NCI-H1105 treated with DMSO at 0.1 percent for 48 hours (cell line): ENCODE measurements around the gene POP4.
A peak's percentile ranks its signal among the peaks of the same experiment; 100 is the strongest.
"Not testable (repeated sequence)": the region's sequence is repeated elsewhere in the genome, so short reads cannot be mapped to it uniquely, and the experiment has no call there.

Experiments
- DNase-seq: peaks from one replicate; lab custom pipeline; 2025; lab: John Stamatoyannopoulos, UW

The POP4 gene

GRCh38 chr19:29605653-29606419, at the start of gene POP4:
POP4 (plus strand) TSS chr19:29606283; CDS start chr19:29606319, 36 bp downstream.
- DNase-seq: peak; percentile 94

GRCh38 chr19:29559110-29559509, 47.0 kb upstream of the POP4 start:
- not testable (repeated sequence) for DNase-seq

DNA sequence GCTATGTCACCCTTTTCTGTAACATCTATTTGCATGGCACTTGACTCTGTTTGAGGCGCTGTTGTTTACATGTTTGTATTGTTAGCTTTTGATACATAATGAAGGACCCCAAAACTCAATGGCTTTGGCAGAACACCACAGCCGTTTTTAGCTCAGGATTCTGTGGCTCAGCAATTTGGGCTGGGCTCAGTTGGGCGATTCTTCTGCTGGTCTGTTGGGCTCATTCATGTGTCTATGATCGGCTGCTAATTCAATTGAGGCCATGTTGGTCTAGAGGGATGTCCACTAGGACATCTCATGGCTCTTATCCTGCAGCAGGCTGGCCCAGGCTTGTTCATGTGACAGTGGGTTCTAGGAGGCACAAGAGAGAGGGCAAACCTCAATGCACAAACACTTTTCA, 46.3 kb upstream of the POP4 start:
- DNase-seq: no peak

- peak; percentile 6 for DNase-seq
Measured at GRCh38 chr19:29560313-29561075, 45.6 kb upstream of the POP4 start.

DNA sequence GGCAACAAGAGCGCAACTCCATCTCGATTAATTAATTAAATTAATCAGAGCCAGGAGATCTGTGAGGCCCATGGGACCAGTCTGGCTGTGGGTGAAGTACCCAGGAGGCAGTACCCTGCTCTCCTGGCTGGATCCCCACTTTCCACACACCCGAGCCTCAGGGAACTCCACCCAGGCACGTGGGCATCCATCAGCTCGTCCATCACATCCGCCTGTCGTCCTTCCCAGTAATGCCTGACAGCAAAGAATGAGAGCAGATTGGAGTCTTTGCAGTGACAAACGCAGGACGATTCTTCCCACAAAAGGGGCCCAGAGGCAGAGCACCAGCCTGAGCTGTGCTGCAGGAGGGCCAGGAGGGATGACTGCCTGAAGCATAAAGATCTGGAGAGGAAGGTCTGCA, 44.5 kb upstream of the POP4 start:
- no peak for DNase-seq

- no peak for DNase-seq
Measured at GRCh38 chr19:29562299-29563297, 43.5 kb upstream of the POP4 start.

- no peak for DNase-seq
Measured at GRCh38 chr19:29563486-29564101, 42.5 kb upstream of the POP4 start.

- DNase-seq: peak; percentile 65
Measured at GRCh38 chr19:29564574-29565005, 41.5 kb upstream of the POP4 start.

DNA sequence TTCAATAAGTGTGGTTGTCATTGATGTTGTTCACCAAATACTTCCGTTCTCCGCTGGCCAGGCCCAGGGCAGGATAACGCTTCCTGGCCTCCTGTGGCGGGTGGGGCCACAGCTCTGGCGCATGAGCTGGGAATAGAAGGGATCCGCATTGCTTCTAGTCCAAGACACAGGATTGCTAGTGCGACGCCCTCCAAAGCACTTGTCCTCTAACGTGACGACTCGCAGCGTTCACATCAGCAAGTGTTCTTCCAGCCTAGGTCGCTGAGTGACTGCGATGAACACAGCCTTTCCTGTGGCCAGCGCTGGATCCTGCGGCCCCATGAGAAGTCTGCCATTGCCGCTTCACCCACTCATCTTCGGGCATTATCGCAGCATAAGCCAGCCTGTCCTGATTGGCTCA, 40.9 kb upstream of the POP4 start:
- no peak for DNase-seq

GRCh38 chr19:29566496-29567054, 39.5 kb upstream of the POP4 start:
- DNase-seq: no peak

GRCh38 chr19:29567366-29567915, 38.6 kb upstream of the POP4 start:
- DNase-seq: no peak

DNA sequence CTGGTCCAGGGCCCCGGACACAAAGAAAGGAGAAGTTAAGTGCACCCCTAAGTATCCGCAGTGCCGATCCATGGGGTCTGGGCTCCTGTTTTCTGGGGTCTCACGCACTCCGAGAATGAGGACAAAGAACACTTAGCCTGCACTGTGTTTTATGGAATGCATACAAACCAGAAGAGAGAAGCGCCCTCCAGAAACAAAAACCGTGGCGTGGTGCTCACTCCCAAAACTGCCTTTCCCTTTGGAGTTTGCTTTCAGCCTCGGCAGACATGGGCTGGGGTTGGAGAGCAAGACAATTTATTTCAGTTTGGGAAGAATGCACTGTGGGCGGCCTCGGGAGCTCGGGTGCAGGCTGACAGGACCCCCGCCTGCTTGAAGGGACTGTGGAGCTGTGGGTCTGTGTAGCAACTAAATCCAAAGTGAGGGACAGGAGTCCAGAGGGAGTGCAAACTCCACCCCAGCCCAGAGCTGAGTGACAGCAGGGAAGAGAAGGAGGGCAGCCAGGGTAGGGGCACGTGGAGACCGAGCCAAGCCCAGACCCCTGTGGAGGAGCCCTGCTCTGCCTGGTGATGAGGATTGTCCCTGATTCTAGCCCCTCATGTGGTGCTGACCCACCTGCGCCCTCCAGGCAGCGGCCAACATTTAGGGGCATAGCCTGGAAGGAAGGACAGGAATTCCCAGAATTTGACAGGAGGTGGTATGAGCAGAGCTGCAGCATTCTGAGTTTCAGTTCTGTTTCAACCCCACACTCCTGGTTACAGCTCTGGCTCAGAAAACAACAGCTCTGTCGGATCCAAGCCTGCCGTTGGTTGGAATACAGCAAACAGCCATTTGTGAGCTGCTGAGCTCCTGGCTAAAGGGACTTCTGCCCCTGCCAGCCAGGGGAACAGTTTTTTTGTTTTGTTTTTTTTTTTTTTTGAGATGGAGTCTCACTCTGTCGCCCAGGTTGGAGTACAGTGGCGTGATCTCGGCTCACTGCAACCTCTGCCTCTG, 37.8 kb upstream of the POP4 start:
- DNase-seq: no peak

GRCh38 chr19:29569038-29569911, 36.8 kb upstream of the POP4 start:
- no peak for DNase-seq

DNA sequence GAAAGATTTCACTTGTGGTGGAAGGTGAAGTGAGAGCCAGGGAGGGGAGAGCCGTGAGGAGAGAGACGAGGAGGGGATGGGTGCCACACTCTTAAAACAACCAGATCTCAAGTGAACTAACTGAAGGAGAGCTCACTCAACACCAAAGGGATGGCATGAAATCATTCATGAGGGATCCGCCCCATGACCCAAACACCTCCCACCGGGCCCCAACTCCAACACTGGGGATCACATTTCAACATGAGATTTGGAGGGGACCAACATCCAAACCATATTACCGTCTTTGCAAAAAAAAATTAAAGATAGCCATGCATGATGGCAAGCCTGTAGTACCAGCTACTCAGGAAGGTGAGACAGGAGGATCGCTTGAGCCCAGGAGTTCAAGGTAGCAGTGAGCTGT, 34.9 kb upstream of the POP4 start:
- no peak for DNase-seq

DNA sequence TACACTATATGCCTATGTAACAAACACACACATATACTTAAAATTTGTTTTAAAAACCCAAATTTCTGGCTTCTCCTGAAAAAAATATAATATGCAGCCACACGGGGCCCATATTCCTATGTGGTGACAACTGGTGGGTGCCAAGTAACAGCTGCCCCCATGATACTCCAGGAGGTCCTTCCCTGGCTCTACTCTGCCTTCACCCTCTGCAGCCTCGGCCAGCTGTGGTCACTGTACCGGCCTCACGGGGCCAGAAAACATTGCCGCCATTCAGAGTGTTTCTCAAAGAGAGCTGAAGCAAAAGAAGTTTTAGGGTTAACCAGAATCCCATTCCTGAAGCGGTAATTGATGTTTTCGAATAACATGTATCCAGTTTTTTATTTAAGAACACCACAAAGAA, 32.6 kb upstream of the POP4 start:
- DNase-seq: no peak

DNA sequence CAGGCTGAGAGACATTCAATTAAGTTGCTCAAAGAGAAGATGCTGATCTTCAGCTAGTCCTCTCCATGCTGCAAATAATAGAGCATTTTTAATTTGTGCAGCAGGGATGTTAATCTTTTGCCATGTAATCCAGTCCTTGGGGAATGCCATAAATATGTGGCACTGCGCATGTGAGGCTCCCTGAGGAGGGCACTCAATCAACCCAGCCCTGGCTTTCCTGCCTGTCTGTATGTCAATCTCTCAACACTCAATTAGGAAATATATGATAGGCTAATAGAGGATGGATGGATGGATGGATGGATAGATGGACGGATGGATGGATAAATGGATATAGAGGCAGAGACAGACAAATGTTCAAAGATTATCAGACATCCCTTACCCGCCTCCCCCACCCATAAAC, 31.6 kb upstream of the POP4 start:
- no peak for DNase-seq

- no peak for DNase-seq
Measured at GRCh38 chr19:29576046-29576606, 30.0 kb upstream of the POP4 start.
